Raji (cell line): Measurements from ENCODE around the gene DCPS.

ENCODE experiments used
- POLR2A ChIP-seq: IDR thresholded peaks from 2 replicates; pipeline ENCODE4 v1.6.1; 2011; ENCODE audit warnings: low read depth, low read length, control low read depth; ENCODE audit not compliant: insufficient read depth

DCPS gene

DNA sequence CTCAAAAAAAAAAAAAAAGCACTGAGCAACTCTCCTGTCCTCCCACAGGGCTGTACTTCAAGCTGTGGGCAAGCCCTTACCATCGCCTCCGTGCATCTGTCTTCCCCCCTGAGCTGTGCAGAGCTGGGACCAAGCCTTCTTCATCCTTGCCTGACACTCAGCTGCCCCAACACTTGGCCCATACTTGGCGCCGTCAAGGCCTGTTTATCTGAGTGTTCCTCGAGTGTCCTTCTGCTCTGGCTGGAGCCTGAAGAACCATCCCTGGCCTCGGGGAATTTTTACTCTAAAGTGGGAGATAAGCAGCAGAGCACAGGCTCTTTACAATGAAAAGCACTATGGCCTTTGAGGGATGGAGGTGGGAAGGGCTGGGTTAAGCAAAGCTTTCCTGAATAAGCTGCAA is 22.6 kb upstream of the DCPS start:
- TF ChIP-seq POLR2A: no peak

- TF ChIP-seq POLR2A: no peak
These were observed 22.1 kb upstream of the DCPS start for GRCh38 chr11:126281666-126282175.

GRCh38 chr11:126282361-126282735 is 21.5 kb upstream of the DCPS start:
- no peak for TF ChIP-seq POLR2A

DNA sequence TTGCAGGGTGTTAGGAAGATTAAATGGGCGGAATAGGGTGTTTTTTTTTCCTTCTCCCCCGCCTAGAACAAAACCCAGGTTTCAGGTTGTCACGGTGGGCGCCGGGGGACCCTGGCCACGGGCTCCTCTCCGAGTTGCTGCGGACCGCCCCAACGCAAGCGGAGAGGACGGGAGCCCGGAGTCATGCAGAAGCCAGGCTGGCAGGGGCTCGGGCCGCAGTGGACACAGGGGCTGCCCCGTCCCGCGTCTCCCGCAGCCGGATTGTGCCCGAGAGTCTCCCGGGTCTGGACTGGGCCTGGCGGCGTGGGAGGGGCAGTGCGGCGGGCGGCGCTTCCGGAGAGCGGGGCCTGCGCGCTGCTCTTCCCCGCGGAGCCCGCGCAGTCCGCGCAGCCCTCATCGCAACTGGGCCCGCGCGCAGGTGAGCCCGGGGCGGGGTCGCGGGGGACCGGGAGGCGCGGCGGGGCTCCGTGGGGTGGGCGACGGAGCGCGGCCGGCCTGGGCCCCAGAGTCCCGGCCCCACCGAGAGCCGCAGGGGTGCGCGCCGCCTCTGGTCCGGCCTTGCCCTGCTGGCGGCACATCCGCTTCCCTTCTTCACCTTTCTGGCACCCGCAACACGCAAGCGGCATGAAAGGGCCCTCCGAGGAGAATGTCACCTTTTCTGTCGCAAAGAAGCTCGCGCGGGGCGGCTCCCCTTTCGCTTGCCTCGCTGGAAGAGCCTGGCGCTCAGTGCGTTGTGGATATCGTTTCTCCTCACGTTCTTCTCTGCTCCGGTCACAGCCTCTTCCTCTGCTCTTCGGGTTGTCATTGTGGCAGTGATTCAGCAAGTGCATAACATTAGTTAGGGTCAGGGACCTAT is 20.9 kb upstream of the DCPS start, which contains the start of gene TIRAP:
TSS of gene TIRAP (plus strand) at position 358 of the 856 bp plus-strand sequence. CDS start 7,802 bp downstream, outside the sequence.
- TF ChIP-seq POLR2A: no peak

DNA sequence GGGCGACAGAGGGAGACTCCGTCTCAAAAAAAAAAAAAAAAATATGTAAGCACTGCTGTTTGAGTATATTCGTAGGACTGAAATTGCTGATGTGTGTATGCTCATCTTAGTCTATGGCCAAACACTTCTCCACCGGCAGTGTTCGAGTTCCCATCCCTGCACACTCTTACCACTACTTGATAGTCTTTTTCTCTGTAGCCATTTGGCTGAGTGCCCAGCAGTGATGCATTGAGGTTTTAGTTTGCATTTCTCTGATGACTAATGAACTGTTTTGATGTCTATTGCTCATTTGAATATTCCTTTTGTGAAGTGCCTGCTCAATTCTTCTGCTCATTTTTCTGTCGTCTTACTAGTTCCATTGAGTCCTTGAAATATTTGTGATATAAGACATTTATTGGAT is 19.0 kb upstream of the DCPS start:
- TF ChIP-seq POLR2A: no peak

DNA sequence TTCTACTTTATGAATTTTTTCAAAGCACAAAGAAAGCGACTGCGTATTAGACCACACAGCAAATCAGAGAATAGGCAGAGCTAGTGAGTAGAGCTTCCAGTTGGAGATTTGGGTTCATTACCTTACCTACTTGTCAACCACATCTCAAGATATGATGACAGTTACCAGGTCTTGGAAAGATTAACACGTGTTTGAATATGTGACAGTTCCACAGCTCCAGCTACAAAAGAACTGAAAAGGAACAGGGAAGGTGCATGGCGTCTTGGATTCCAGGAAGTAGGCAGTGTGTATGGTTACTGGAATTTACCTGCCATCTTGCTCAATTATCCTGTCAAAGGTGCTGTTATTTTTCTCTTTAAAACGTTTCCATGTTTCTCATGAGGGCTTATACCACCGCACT is 15.6 kb upstream of the DCPS start:
- TF ChIP-seq POLR2A: no peak

DNA sequence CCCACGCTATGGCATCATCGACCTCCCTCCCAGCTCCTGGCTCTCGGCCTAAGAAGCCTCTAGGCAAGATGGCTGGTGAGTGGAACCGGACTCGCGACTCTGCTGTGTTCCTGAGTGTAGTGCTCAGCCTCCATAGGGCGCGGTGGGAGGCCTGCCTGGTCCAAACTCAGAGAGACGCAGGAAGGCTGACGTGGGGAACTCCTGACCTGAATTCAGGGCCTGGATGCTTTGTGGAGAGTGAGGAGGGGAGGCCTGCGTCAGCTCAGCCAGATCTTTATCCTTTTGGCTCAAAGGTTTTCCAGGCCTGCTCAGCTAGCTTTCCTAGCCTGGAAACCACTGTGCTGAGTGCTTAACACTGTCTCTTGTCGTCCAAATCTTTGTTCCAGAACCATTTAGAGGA is 13.0 kb upstream of the DCPS start:
- TF ChIP-seq POLR2A: no peak

DNA sequence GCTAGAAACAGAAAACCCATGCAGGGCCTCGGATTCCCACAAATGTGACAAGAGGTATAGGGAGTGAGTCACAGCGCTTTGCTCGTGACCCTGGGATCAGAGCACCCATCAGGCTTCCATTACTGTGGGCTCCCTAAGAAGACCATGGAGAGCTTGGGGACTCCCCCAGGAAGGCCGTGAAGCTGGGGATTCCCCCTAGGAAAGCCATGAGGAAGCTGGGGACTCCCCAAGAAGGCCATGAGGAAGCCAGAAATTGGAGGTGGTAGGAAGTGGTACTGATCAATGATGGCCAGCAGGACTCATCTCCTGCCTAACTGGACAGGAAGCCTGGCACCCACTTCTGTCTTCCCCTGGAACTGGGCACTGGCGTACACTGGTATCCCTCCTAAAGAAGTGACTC is 10.1 kb upstream of the DCPS start:
- no peak for TF ChIP-seq POLR2A

DNA sequence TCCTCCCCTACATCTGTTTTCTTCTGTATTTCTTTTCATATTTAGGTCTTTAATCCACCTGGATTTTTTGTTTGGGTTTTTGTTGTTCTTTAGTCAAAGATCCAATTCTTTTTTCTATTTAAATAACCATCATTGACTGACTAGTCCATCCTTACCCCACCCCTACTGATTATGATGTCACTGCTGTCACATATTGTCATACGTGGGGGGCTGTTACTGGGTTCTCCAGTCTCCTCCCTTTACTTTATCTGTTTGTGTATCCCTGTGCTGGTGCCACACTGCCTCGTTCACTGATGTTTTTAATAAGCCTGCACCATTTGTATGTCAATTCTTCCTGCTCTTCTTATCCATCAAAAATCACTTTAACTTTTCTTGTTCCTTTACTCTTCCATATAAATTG is 6.9 kb upstream of the DCPS start:
- TF ChIP-seq POLR2A: no peak

- TF ChIP-seq POLR2A: no peak
These were observed 706 bp downstream of the DCPS start for GRCh38 chr11:126304457-126305075.

DNA sequence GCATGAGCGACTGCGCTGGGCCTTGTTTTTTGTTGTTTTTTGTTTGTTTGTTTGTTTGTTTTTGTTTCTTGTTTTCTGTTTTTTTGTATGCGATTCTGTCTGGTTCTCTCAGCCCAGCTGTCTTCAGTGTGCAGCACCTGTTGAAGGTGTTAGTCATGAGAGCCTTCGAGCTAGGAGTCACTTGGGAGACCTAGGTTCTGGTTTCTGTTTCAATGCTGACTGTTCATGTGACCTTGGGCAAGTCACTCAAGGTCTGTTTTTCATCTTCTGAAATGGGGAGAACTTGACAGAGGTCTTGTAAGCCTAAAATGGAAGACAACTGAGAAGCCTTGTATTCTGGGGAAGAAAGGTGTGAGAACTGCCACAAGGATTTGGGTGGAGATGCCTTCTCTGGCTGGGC is 1.8 kb downstream of the DCPS start:
- no peak for TF ChIP-seq POLR2A

DNA sequence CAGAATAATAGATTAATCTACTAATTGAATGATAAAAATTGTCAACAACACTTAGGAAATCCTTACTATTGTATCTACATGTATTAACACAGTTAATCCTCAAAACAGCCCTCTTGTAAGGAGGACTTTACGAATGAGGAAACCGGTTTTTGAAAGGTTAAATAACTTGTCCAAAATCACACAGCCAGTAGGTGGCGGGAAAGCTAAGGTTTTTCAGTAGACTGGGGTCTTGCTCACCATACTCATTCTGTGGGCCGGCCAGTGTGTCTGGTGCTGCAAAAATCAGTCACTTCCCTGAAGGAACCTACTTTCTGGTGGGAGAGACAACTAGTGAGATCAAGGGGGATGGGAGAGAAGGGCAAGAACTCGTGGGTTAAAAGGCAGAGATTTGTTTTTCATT is 3.8 kb downstream of the DCPS start:
- no peak for TF ChIP-seq POLR2A

DNA sequence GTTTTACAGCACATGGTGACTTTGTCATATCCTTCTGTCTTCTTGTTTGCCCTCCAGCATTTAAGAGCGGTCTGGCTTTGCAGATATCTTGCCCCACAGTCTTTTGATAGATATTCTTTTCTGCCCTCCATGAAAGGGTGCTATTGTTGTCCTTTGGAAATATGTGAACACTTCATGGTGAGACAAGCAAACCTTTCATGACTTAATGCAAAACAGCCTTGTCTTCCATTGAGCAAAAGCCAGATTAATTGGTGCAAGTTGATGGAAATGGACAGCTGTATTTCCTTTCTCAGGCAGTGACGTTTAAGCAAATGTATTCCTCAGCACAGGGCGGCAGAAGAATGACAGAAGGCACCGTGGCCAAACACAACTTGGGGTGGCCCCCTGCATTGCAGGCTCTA is 4.4 kb downstream of the DCPS start:
- no peak for TF ChIP-seq POLR2A

GRCh38 chr11:126310200-126310991 is 6.5 kb downstream of the DCPS start:
- TF ChIP-seq POLR2A: no peak

DNA sequence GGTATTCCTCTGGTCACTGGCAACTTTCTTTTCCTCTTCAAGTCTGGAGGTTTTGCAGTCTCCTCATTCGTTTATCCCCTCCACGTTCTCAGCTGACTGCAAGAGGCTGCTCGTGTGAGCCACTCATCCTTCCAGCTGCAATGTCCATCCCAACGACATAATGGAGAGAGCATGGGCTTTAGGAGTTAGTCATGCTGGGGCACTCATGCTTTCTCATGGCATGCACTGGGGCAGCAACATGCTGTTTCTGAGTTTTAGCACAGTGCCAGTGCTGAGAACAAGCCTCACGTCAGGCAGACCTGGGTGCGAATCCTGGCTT is 7.1 kb downstream of the DCPS start:
- TF ChIP-seq POLR2A: no peak
